CD4-positive, alpha-beta memory T cell (primary cell): ENCODE data around the gene PTMA. TPM values are rescaled to one million over a fixed set of nuclear protein-coding genes. Genes with fewer than 3 reads are reported as not detected.
"Not testable (repeated sequence)": the region's sequence is repeated elsewhere in the genome, so short reads cannot be mapped to it uniquely, and the experiment has no call there.

Source experiments
- CTCF ChIA-PET: fragments of 350-600 bp; sonication (Branson Sonifier 250); formaldehyde crosslinking; loops from one replicate; lab custom pipeline; 2021; ENCODE audit warnings: inconsistent platforms; ENCODE audit not compliant: partially characterized antibody; lab: Charles Lee
- POLR2A ChIA-PET: fragments of 350-600 bp; sonication (Branson Sonifier 250); formaldehyde crosslinking; loops from one replicate; lab custom pipeline; 2021; ENCODE audit not compliant: partially characterized antibody; lab: Charles Lee
- DNase-seq, 5 donors: peaks; one replicate each; pipeline versions ENCODE4 v3.0.0 to v3.0.0-alpha.2; 2020 to 2022; ENCODE audit warnings: mixed read lengths in 1 of 5
- H3K27ac ChIP-seq: one replicate; pipeline ENCODE4 v1.7.0; 2013; ENCODE audit warnings: low read depth, low read length
- H3K27me3 ChIP-seq: 2 replicates; pipeline ENCODE4 v1.7.0; 2013; ENCODE audit warnings: mild to moderate bottlenecking, low read length, moderate library complexity; ENCODE audit not compliant: insufficient read depth
- H3K36me3 ChIP-seq: 2 replicates; pipeline ENCODE4 v1.7.0; 2013; ENCODE audit warnings: mild to moderate bottlenecking, low read length, moderate library complexity; ENCODE audit not compliant: insufficient read depth
- H3K4me1 ChIP-seq: 2 replicates; pipeline ENCODE4 v1.7.0; 2013; ENCODE audit warnings: mild to moderate bottlenecking, low read length, moderate library complexity; ENCODE audit not compliant: insufficient read depth
- H3K4me3 ChIP-seq, 2 donors: one replicate each; pipeline ENCODE4 v1.7.0; 2013; ENCODE audit warnings: low read length in 2 of 2, mild to moderate bottlenecking in 1 of 2
- H3K9me3 ChIP-seq, 2 donors: one replicate each; pipeline ENCODE4 v1.7.0; 2013; ENCODE audit warnings: low read length in 2 of 2, control low read depth in 1 of 2; ENCODE audit not compliant: control insufficient read depth in 1 of 2
- H3K27ac Mint-ChIP-seq, 7 donors: one replicate each; pipeline ENCODE4 v1.8.0; 2020 to 2021; ENCODE audit warnings: mixed read lengths in 7 of 7, mild to moderate bottlenecking in 6 of 7, inconsistent platforms in 3 of 7, moderate library complexity in 3 of 7
- H3K27me3 Mint-ChIP-seq, 2 donors: one replicate each; pipeline ENCODE4 v1.8.0; 2020 to 2021; ENCODE audit warnings: mixed read lengths in 2 of 2
- H3K36me3 Mint-ChIP-seq, 2 donors: one replicate each; pipeline ENCODE4 v1.8.0; 2020 to 2021; ENCODE audit warnings: mixed read lengths in 2 of 2, inconsistent platforms in 1 of 2, mild to moderate bottlenecking in 1 of 2
- H3K4me1 Mint-ChIP-seq, 4 donors: one replicate each; pipeline ENCODE4 v1.8.0; 2020 to 2021; ENCODE audit warnings: mixed read lengths in 4 of 4, mild to moderate bottlenecking in 1 of 4
- H3K4me3 Mint-ChIP-seq, 8 donors: one replicate each; pipeline ENCODE4 v1.8.0; 2020 to 2021; ENCODE audit warnings: mixed read lengths in 8 of 8, mild to moderate bottlenecking in 7 of 8, moderate library complexity in 6 of 8, inconsistent platforms in 3 of 8
- H3K9me3 Mint-ChIP-seq, 8 donors: one replicate each; pipeline ENCODE4 v1.8.0; 2020 to 2021; ENCODE audit warnings: mixed read lengths in 8 of 8, mild to moderate bottlenecking in 5 of 8, inconsistent platforms in 3 of 8, moderate library complexity in 1 of 8
- intact Hi-C: fragments of 100-400 bp; cut with micrococcal nuclease; formaldehyde crosslinking; loops from one replicate; pipeline ENCODE4 v1.15.1; 2023
- polyA plus RNA-seq, 2 donors: library from polyadenylated mRNA; unstranded; fragments of 300-500 nt; fragmentation: Illumina TruSeq; gene quantifications; one replicate each; pipeline ENCODE4 v1.2.3, GENCODE V29; 2021
- total RNA-seq, 2 experiments: library from RNA; stranded (reverse); gene quantifications; one replicate each; pipeline ENCODE4 v1.2.3, GENCODE V29; 2021

Gene PTMA
- total and polyA plus RNA-seq, 4 experiments from 2014 or later = 974 to 1,836 (median 1,208) TPM

- ChIA-PET CTCF (interaction anchor here (2.0 kb wide), 1 partner anchor 66 kb away, joined by 5 read pairs; no protein-coding TSS in a partner anchor), POLR2A (no interaction called here)
- H3K27me3 Mint-ChIP-seq = no peaks in the 10 kb centered on the region
- Histone ChIP-seq H3K36me3 (no peaks in the 10 kb centered on the region), H3K27ac (no peak overlapping the region), H3K9me3 (no peaks in the 10 kb centered on the region), H3K4me1 (no peaks in the 10 kb centered on the region), H3K27me3 (no peaks in the 10 kb centered on the region), H3K4me3 (no peak overlapping the region)
- H3K4me3 Mint-ChIP-seq = no peak overlapping the region
- H3K9me3 Mint-ChIP-seq = no peaks in the 10 kb centered on the region
- H3K36me3 Mint-ChIP-seq = peaks cover 6% of the 10 kb centered on the region in 2 donors
- intact Hi-C loops = no loop called here
- no peak overlapping the region for H3K27ac Mint-ChIP-seq
- DNase-seq = no peak
- peaks cover 0 to 2% (median under 1%) of the 10 kb centered on the region in 4 donors for H3K4me1 Mint-ChIP-seq
Measured at GRCh38 chr2:231743376-231744116, 35.2 kb downstream of the PTMA start.

DNA sequence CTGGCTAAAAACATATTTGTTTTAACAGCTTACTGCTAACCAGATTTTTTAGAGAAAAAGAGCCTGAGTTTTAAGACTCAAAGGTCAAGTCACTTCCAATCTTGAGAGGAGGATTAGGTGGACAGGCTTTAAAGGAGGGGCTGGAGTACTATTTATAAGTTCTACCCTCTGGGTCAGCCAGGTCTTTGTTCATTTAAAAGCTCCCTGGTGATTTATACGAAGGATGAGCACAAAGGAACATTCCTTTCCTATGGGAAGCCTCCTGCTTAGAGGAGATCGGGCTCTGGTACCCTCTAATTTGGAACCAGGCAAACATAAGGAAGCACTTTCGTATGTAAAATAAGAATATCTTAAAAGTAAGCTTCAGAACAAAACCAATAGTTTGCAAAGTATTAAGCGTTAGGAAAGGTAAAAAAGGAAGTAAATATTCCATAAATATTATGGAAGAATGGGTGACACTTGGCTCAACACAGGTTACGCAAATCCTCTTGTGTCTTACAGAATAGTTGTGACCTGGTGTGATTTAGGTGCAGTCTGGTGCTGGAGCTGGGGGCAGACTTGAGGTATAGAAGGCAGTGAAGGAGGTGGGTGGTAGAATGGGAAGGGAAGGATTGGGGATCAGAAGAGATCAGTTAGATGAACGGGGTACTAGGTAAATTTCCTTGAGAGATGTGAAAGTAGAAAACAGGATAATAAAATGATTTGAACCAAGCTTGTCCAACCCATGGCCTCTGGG lies 37.1 kb downstream of the PTMA start:
- H3K27ac Mint-ChIP-seq = peak overlapping the region in 1 of 7 donors; percentile 45
- POLR2A ChIA-PET = no interaction called here

DNA sequence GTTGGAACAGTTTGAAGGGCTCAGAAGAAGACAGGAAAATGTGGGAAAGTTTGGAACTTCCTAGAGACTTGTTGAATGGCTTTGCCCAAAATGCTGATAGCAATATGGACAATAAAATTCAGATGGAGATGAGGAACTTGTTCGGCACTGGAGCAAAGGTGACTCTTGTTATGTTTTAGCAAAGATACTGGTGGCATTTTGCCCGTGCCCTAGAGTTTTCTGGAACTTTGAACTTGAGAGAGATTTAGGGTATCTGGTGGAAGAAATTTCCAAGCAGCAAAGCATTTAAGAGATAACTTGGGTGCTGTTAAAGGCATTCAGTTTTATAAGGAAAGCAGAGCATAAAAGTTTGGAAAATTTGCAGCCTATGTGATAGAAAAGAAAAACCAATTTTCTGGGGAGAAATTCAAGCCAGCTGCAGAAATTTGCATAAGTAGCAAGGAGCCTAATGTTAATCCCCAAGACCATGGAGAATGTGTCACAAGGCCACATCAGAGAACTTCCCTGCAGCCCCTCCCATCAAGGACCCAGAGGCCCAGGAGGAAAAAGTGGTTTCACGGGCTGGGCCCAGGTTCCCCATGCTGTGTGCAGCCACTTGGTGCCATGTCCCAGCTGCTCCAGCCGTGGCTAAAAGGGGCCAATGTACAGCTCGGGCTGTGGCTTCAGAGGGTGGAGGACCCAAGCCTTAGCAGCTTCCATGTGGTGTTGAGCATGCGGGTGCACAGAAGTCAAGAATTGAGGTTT lies 40.0 kb downstream of the PTMA start:
- H3K9me3 Mint-ChIP-seq, H3K4me3 Mint-ChIP-seq, DNase-seq, intact Hi-C loops, POLR2A ChIA-PET, H3K27ac ChIP-seq, H3K27me3 ChIP-seq, H3K9me3 ChIP-seq, H3K4me1 ChIP-seq, H3K4me1 Mint-ChIP-seq, H3K36me3 ChIP-seq, H3K27me3 Mint-ChIP-seq, H3K36me3 Mint-ChIP-seq, H3K4me3 ChIP-seq, CTCF ChIA-PET: not testable (repeated sequence)
- H3K27ac Mint-ChIP-seq = peak overlapping the region in 1 of 7 donors; percentile 70

More for the DNA sequence above, 37.1 kb downstream of the PTMA start:
- no peaks in the 10 kb centered on the region for H3K9me3 Mint-ChIP-seq
- no peaks in the 10 kb centered on the region for H3K36me3 ChIP-seq
- no peaks in the 10 kb centered on the region for H3K9me3 ChIP-seq
- H3K4me1 ChIP-seq = no peaks in the 10 kb centered on the region
- intact Hi-C loops = no loop called here
- no peak overlapping the region for H3K4me3 Mint-ChIP-seq
- H3K27me3 Mint-ChIP-seq = no peaks in the 10 kb centered on the region
- DNase-seq = no peak
- no peaks in the 10 kb centered on the region for H3K27me3 ChIP-seq
- no peak overlapping the region for H3K4me3 ChIP-seq
- H3K36me3 Mint-ChIP-seq = no peaks in the 10 kb centered on the region
- CTCF ChIA-PET = interaction anchor here (2.0 kb wide), 1 partner anchor 68 kb away, joined by 5 read pairs; no protein-coding TSS in a partner anchor
- peaks cover 0 to 4% (median under 1%) of the 10 kb centered on the region in 4 donors for H3K4me1 Mint-ChIP-seq
- no peak overlapping the region for H3K27ac ChIP-seq

GRCh38 chr2:231749016-231749415 lies 40.7 kb downstream of the PTMA start:
- H3K27ac Mint-ChIP-seq = peak overlapping the region in 1 of 7 donors; percentile 35
- H3K4me3 Mint-ChIP-seq, H3K27ac ChIP-seq, POLR2A ChIA-PET, H3K9me3 ChIP-seq, DNase-seq, H3K4me1 Mint-ChIP-seq, H3K36me3 ChIP-seq, H3K27me3 Mint-ChIP-seq, H3K36me3 Mint-ChIP-seq, H3K4me3 ChIP-seq, CTCF ChIA-PET, H3K9me3 Mint-ChIP-seq, H3K4me1 ChIP-seq, H3K27me3 ChIP-seq, intact Hi-C loops: not testable (repeated sequence)

GRCh38 chr2:231751042-231751815 lies 42.9 kb downstream of the PTMA start:
- intact Hi-C loops = no loop called here
- Mint-ChIP-seq H3K27me3 (no peaks in the 10 kb centered on the region), H3K27ac (peak overlapping the region in 1 of 7 donors; percentile 59), H3K4me3 (no peak overlapping the region), H3K36me3 (peaks cover 0 to 4% of the 10 kb centered on the region in 2 donors), H3K9me3 (no peaks in the 10 kb centered on the region), H3K4me1 (peaks cover 0 to 1% (median under 1%) of the 10 kb centered on the region in 4 donors)
- Histone ChIP-seq H3K4me3 (no peak overlapping the region), H3K36me3 (no peaks in the 10 kb centered on the region), H3K4me1 (no peaks in the 10 kb centered on the region), H3K27me3 (no peaks in the 10 kb centered on the region), H3K9me3 (no peaks in the 10 kb centered on the region), H3K27ac (no peak overlapping the region)
- no peak for DNase-seq
- ChIA-PET POLR2A (no interaction called here), CTCF (no interaction called here)

- H3K9me3 Mint-ChIP-seq = no peaks in the 10 kb centered on the region
- Histone ChIP-seq H3K9me3 (no peaks in the 10 kb centered on the region), H3K27me3 (no peaks in the 10 kb centered on the region), H3K4me1 (no peaks in the 10 kb centered on the region), H3K27ac (no peak overlapping the region), H3K4me3 (no peak overlapping the region), H3K36me3 (no peaks in the 10 kb centered on the region)
- H3K36me3 Mint-ChIP-seq = peaks cover 0 to 4% of the 10 kb centered on the region in 2 donors
- H3K4me3 Mint-ChIP-seq = peak overlapping the region in 1 of 8 donors; percentile 26
- DNase-seq = no peak
- no peak overlapping the region for H3K27ac Mint-ChIP-seq
- intact Hi-C loops = no loop called here
- H3K4me1 Mint-ChIP-seq = peaks cover 0 to 1% (median under 1%) of the 10 kb centered on the region in 4 donors
- H3K27me3 Mint-ChIP-seq = no peaks in the 10 kb centered on the region
- ChIA-PET POLR2A (no interaction called here), CTCF (no interaction called here)
Measured at GRCh38 chr2:231752061-231752460, 43.7 kb downstream of the PTMA start.
